Measurements from ENCODE around the gene AP3S1.
"Not testable (repeated sequence)": the region's sequence is repeated elsewhere in the genome, so short reads cannot be mapped to it uniquely, and the experiment has no call there.

AP3S1 gene

DNA sequence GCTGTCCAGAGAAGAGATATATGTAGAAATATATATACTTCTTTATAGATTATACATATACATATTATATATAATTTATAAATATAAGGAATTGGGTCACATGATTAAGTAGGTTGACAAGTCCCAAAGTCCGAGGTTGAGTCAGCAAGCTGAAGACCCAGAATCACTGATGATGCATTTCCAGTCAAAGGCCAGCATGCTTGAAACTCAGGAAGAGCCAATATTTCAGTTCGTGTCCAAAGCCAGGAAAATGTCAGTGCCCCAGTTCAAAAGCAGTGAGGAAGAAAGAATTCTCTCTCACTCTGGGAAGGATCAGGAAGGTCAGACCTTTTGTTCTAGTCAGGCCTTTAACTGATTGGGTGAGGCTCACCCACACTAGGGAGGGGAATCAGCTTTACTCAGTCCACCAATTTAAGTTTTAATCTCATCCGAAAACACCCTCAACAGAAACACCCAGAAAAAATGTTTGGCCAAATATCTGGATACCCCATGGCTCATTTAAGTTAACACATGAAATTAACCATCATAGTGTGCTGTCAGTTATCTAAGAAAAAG, 78.5 kb downstream of the AP3S1 start:
- Histone ChIP-seq H3K9ac (ENCODE audit: low read length) (no peak overlapping the region), H2BK5ac (ENCODE audit: low read depth, low read length, poor library complexity, severe bottlenecking) (no peak overlapping the region), H2AK5ac (ENCODE audit: low read length, severe bottlenecking) (no peak overlapping the region), H3K79me1 (replicated peaks; ENCODE audit: low read length, poor library complexity, severe bottlenecking) (no peaks in the 10 kb centered on the region), H3K4me2 (ENCODE audit: low read length, poor library complexity, severe bottlenecking) (no peak overlapping the region), H3K23ac (ENCODE audit: low read length in 2 of 2) (no peak overlapping the region), H3K36me3 (ENCODE audit: control insufficient read depth in 1 of 2, insufficient read depth in 2 of 2, low read depth in 1 of 2, low read length in 2 of 2) (peaks cover 2 to 17% of the 10 kb centered on the region in 2 experiments), H3K27me3 (ENCODE audit: control insufficient read depth in 1 of 2, insufficient read depth in 1 of 2, low read length in 2 of 2) (no peaks in the 10 kb centered on the region), H4K8ac (ENCODE audit: low read length) (no peak overlapping the region), H2BK12ac (ENCODE audit: low read length in 2 of 2) (no peak overlapping the region), H2BK120ac (ENCODE audit: low read depth, low read length) (no peak overlapping the region), H3K4me3 (ENCODE audit: insufficient read depth in 1 of 2, low read depth in 1 of 2, low read length in 2 of 2) (no peak overlapping the region), H4K91ac (ENCODE audit: low read length) (no peak overlapping the region), H3K27ac (ENCODE audit: low read length, poor library complexity, severe bottlenecking) (no peak overlapping the region), H3K9me3 (ENCODE audit: control insufficient read depth, low read length) (no peaks in the 10 kb centered on the region), H2AFZ (ENCODE audit: low read depth, low read length) (no peak overlapping the region), H3K4ac (ENCODE audit: low read depth in 1 of 2, low read length in 2 of 2) (no peak overlapping the region), H2BK15ac (ENCODE audit: low read depth, poor library complexity, severe bottlenecking) (no peak overlapping the region), H3K4me1 (ENCODE audit: control insufficient read depth, insufficient read depth, low read depth, low read length) (no peaks in the 10 kb centered on the region), H3K18ac (ENCODE audit: low read depth in 1 of 2, low read length in 2 of 2) (no peak overlapping the region), H3K14ac (ENCODE audit: low read length in 2 of 2) (no peak overlapping the region)
- WGBS, result 78% methylated on average over 3 of the region's 3 CpGs
- DNase-seq, result no peak

DNA sequence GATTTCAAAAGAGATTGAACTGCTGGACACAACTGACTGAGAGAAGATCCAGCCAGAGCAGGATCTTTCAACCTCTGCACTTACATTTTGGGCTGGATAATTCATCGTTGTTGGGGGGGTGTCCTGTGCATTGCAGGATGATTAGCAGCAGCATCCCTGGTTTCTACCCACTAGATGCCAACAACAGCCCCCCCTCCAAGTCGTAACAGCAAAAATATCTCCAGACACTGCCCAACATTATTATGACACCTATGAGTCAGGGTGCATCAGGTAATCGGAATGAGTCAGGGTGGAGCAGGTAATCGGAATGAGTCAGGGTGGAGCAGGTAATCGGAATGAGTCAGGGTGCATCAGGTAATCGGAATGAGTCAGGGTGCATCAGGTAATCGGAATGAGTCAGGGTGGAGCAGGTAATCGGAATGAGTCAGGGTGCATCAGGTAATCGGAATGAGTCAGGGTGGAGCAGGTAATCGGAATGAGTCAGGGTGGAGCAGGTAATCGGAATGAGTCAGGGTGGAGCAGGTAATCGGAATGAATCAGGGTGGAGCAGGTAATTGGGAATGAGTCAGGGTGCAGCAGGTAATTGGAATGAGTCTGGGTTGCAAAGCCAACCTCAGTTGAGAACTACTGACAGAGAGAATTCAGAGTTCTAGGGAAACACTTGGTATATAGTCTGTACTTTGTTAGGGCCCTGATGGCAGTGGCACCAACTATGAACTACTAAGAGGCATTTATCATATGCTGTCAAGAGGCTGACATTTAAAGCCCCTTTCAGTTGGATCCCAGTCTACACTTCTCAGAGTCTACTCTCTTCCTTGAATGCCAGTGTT, 87.1 kb downstream of the AP3S1 start:
- not testable (repeated sequence) for H2BK120ac ChIP-seq (ENCODE audit: low read depth, low read length); H3K4ac ChIP-seq (ENCODE audit: low read depth in 1 of 2, low read length in 2 of 2); H4K8ac ChIP-seq (ENCODE audit: low read length); H4K91ac ChIP-seq (ENCODE audit: low read length); H3K4me3 ChIP-seq (ENCODE audit: insufficient read depth in 1 of 2, low read depth in 1 of 2, low read length in 2 of 2); H3K36me3 ChIP-seq (ENCODE audit: control insufficient read depth in 1 of 2, insufficient read depth in 2 of 2, low read depth in 1 of 2, low read length in 2 of 2); H3K9ac ChIP-seq (ENCODE audit: low read length); H3K18ac ChIP-seq (ENCODE audit: low read depth in 1 of 2, low read length in 2 of 2); H3K4me1 ChIP-seq (ENCODE audit: control insufficient read depth, insufficient read depth, low read depth, low read length); H2AFZ ChIP-seq (ENCODE audit: low read depth, low read length); H2BK5ac ChIP-seq (ENCODE audit: low read depth, low read length, poor library complexity, severe bottlenecking); H2BK12ac ChIP-seq (ENCODE audit: low read length in 2 of 2); H3K27me3 ChIP-seq (ENCODE audit: control insufficient read depth in 1 of 2, insufficient read depth in 1 of 2, low read length in 2 of 2); H2BK15ac ChIP-seq (ENCODE audit: low read depth, poor library complexity, severe bottlenecking); DNase-seq; H3K79me1 ChIP-seq (replicated peaks; ENCODE audit: low read length, poor library complexity, severe bottlenecking); H2AK5ac ChIP-seq (ENCODE audit: low read length, severe bottlenecking); H3K9me3 ChIP-seq (ENCODE audit: control insufficient read depth, low read length); H3K23ac ChIP-seq (ENCODE audit: low read length in 2 of 2); H3K14ac ChIP-seq (ENCODE audit: low read length in 2 of 2); H3K27ac ChIP-seq (ENCODE audit: low read length, poor library complexity, severe bottlenecking); H3K4me2 ChIP-seq (ENCODE audit: low read length, poor library complexity, severe bottlenecking)
- 92% methylated on average over 12 of the region's 12 CpGs for WGBS

DNA sequence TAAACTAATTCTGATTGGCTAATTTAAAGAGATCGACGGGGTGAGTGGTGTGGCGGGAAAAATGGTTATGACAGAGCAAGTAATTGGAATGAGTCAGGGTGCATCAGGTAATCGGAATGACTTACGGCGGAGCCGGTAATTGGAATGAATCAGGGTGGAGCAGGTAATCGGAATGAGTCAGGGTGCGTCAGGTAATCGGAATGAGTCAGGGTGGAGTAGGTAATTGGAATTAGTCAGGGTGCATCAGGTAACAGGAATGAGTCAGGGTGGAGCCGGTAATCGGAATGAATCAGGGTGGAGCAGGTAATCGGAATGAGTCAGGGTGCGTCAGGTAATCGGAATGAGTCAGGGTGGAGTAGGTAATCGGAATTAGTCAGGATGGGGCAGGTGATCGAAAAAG, 88.4 kb downstream of the AP3S1 start:
- not testable (repeated sequence) for DNase-seq; H3K36me3 ChIP-seq (ENCODE audit: control insufficient read depth in 1 of 2, insufficient read depth in 2 of 2, low read depth in 1 of 2, low read length in 2 of 2); H2BK12ac ChIP-seq (ENCODE audit: low read length in 2 of 2); H3K4me1 ChIP-seq (ENCODE audit: control insufficient read depth, insufficient read depth, low read depth, low read length); H3K27ac ChIP-seq (ENCODE audit: low read length, poor library complexity, severe bottlenecking); H3K4me3 ChIP-seq (ENCODE audit: insufficient read depth in 1 of 2, low read depth in 1 of 2, low read length in 2 of 2); H4K91ac ChIP-seq (ENCODE audit: low read length); H3K14ac ChIP-seq (ENCODE audit: low read length in 2 of 2); H3K4me2 ChIP-seq (ENCODE audit: low read length, poor library complexity, severe bottlenecking); H3K4ac ChIP-seq (ENCODE audit: low read depth in 1 of 2, low read length in 2 of 2); H4K8ac ChIP-seq (ENCODE audit: low read length); H3K9me3 ChIP-seq (ENCODE audit: control insufficient read depth, low read length); H3K18ac ChIP-seq (ENCODE audit: low read depth in 1 of 2, low read length in 2 of 2); H2BK5ac ChIP-seq (ENCODE audit: low read depth, low read length, poor library complexity, severe bottlenecking); H3K9ac ChIP-seq (ENCODE audit: low read length); H2AFZ ChIP-seq (ENCODE audit: low read depth, low read length); H3K79me1 ChIP-seq (replicated peaks; ENCODE audit: low read length, poor library complexity, severe bottlenecking); H3K23ac ChIP-seq (ENCODE audit: low read length in 2 of 2); H2BK120ac ChIP-seq (ENCODE audit: low read depth, low read length); H3K27me3 ChIP-seq (ENCODE audit: control insufficient read depth in 1 of 2, insufficient read depth in 1 of 2, low read length in 2 of 2); H2BK15ac ChIP-seq (ENCODE audit: low read depth, poor library complexity, severe bottlenecking); H2AK5ac ChIP-seq (ENCODE audit: low read length, severe bottlenecking)
- WGBS, result 92% methylated on average over 16 of the region's 17 CpGs

DNA sequence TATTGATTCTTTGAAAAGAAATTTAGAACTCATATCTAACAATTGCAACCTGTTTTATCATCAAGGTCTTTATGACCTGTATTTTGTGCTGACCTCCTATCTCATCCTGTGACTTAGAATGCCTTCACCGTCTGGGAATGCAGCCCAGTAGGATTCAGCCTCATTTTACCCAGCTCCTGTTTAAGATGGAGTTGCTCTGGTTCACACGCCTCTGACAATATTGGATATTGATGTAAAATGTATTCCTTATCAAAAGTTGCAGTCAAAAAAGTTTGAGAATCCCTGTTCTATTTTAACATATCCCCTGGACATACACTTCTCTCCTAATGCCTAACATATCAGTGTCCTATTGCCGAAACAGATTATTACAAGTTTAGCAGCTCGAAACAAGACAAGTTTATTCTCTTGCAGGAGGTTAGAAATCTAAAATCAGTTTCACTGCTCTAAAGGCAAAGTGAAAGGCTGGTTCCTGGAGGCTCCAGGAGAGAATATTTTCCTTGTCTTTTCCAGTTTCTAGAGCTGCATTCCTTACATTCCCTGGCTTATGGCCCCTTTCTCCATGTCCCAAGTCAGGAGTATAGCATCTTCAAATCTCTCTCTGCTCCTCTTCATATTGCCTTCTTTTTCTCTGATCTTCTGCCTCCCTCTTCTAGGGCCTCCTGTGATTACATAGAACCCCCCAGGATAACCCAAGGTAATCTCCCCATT, 89.0 kb downstream of the AP3S1 start:
- 97% methylated on average over 3 of the region's 4 CpGs for WGBS
- no peak overlapping the region for H3K27ac ChIP-seq (ENCODE audit: low read length, poor library complexity, severe bottlenecking)
- H3K9ac ChIP-seq (ENCODE audit: low read length), result no peak overlapping the region
- no peak overlapping the region for H2AK5ac ChIP-seq (ENCODE audit: low read length, severe bottlenecking)
- DNase-seq, result no peak
- no peak overlapping the region for H3K14ac ChIP-seq (ENCODE audit: low read length in 2 of 2)
- H2AFZ ChIP-seq (ENCODE audit: low read depth, low read length), result no peak overlapping the region
- no peaks in the 10 kb centered on the region for H3K9me3 ChIP-seq (ENCODE audit: control insufficient read depth, low read length)
- H2BK15ac ChIP-seq (ENCODE audit: low read depth, poor library complexity, severe bottlenecking), result no peak overlapping the region
- no peak overlapping the region for H3K4me3 ChIP-seq (ENCODE audit: insufficient read depth in 1 of 2, low read depth in 1 of 2, low read length in 2 of 2)
- no peak overlapping the region for H4K8ac ChIP-seq (ENCODE audit: low read length)
- H2BK120ac ChIP-seq (ENCODE audit: low read depth, low read length), result no peak overlapping the region
- H3K4ac ChIP-seq (ENCODE audit: low read depth in 1 of 2, low read length in 2 of 2), result no peak overlapping the region
- H4K91ac ChIP-seq (ENCODE audit: low read length), result no peak overlapping the region
- no peak overlapping the region for H3K4me2 ChIP-seq (ENCODE audit: low read length, poor library complexity, severe bottlenecking)
- H2BK5ac ChIP-seq (ENCODE audit: low read depth, low read length, poor library complexity, severe bottlenecking), result no peak overlapping the region
- no peaks in the 10 kb centered on the region for H3K27me3 ChIP-seq (ENCODE audit: control insufficient read depth in 1 of 2, insufficient read depth in 1 of 2, low read length in 2 of 2)
- no peak overlapping the region for H3K18ac ChIP-seq (ENCODE audit: low read depth in 1 of 2, low read length in 2 of 2)
- no peak overlapping the region for H2BK12ac ChIP-seq (ENCODE audit: low read length in 2 of 2)
- H3K23ac ChIP-seq (ENCODE audit: low read length in 2 of 2), result no peak overlapping the region
- no peaks in the 10 kb centered on the region for H3K79me1 ChIP-seq (replicated peaks; ENCODE audit: low read length, poor library complexity, severe bottlenecking)
- H3K4me1 ChIP-seq (ENCODE audit: control insufficient read depth, insufficient read depth, low read depth, low read length), result no peaks in the 10 kb centered on the region
- H3K36me3 ChIP-seq (ENCODE audit: control insufficient read depth in 1 of 2, insufficient read depth in 2 of 2, low read depth in 1 of 2, low read length in 2 of 2), result no peaks in the 10 kb centered on the region
